ENCODE measurements around the gene MTCP1. TPM values are rescaled to one million over a fixed set of nuclear protein-coding genes. Genes with fewer than 3 reads are reported as not detected.

The MTCP1 gene
- total RNA-seq, 1 experiment from 2014 or later = 49.5 TPM

- ATAC-seq = peak; percentile 97
- CTCF ChIA-PET = interaction anchor here (0.9 to 2.5 kb wide), 2 partner anchors 69 to 139 kb away, joined by 5 to 12 read pairs; no protein-coding TSS in a partner anchor
- in situ Hi-C loops (cut with HindIII; ENCODE audit: low pct_unique_long_range_greater_than_20kb, low sequenced_read_pairs) = no loop called here
- BruUV-seq (replicated peaks) = no TSS peak
- POLR2A ChIA-PET = interaction anchor here (0.9 kb wide), 1 partner anchor 31 kb away, joined by 15 read pairs; the partner anchor contains the start of gene FUNDC2
- peak overlapping the region; percentile 15 to 49 for H3K4me3 ChIP-seq (ENCODE audit: low read depth in 2 of 2, low read length in 2 of 2)
- H3K4me1 ChIP-seq (ENCODE audit: control insufficient read depth, insufficient read depth, low read length) = peaks cover 7% of the 10 kb centered on the region
- H3K27ac ChIP-seq (ENCODE audit: low read length) = 0 out of 2 replicates have a peak overlapping the region, but pooled peaks have one; percentile 29
- H3K9me3 ChIP-seq (ENCODE audit: control insufficient read depth, insufficient read depth, low read depth, low read length) = no peaks in the 10 kb centered on the region
- intact Hi-C loops (cut with micrococcal nuclease; ENCODE audit: unreplicated experiment) = loop anchor here (2.0 kb wide), 2 partner anchors 70 to 138 kb away; no protein-coding TSS in a partner anchor
- no peaks in the 10 kb centered on the region for H3K27me3 ChIP-seq (ENCODE audit: control insufficient read depth, insufficient read depth, low read length)
- TF ChIP-seq, protein P1, sequence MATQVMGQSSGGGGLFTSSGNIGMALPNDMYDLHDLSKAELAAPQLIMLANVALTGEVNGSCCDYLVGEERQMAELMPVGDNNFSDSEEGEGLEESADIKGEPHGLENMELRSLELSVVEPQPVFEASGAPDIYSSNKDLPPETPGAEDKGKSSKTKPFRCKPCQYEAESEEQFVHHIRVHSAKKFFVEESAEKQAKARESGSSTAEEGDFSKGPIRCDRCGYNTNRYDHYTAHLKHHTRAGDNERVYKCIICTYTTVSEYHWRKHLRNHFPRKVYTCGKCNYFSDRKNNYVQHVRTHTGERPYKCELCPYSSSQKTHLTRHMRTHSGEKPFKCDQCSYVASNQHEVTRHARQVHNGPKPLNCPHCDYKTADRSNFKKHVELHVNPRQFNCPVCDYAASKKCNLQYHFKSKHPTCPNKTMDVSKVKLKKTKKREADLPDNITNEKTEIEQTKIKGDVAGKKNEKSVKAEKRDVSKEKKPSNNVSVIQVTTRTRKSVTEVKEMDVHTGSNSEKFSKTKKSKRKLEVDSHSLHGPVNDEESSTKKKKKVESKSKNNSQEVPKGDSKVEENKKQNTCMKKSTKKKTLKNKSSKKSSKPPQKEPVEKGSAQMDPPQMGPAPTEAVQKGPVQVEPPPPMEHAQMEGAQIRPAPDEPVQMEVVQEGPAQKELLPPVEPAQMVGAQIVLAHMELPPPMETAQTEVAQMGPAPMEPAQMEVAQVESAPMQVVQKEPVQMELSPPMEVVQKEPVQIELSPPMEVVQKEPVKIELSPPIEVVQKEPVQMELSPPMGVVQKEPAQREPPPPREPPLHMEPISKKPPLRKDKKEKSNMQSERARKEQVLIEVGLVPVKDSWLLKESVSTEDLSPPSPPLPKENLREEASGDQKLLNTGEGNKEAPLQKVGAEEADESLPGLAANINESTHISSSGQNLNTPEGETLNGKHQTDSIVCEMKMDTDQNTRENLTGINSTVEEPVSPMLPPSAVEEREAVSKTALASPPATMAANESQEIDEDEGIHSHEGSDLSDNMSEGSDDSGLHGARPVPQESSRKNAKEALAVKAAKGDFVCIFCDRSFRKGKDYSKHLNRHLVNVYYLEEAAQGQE (IDR thresholded peaks at IDR 0.05; ENCODE audit: insufficient read depth in 1 of 2, low read depth in 2 of 2, low read length in 1 of 2) = peak; percentile 56 to 79
- TF ChIP-seq, protein P2, sequence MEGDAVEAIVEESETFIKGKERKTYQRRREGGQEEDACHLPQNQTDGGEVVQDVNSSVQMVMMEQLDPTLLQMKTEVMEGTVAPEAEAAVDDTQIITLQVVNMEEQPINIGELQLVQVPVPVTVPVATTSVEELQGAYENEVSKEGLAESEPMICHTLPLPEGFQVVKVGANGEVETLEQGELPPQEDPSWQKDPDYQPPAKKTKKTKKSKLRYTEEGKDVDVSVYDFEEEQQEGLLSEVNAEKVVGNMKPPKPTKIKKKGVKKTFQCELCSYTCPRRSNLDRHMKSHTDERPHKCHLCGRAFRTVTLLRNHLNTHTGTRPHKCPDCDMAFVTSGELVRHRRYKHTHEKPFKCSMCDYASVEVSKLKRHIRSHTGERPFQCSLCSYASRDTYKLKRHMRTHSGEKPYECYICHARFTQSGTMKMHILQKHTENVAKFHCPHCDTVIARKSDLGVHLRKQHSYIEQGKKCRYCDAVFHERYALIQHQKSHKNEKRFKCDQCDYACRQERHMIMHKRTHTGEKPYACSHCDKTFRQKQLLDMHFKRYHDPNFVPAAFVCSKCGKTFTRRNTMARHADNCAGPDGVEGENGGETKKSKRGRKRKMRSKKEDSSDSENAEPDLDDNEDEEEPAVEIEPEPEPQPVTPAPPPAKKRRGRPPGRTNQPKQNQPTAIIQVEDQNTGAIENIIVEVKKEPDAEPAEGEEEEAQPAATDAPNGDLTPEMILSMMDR (IDR thresholded peaks at IDR 0.05) = peak; percentile 87
- TF ChIP-seq SIN3A (IDR thresholded peaks at IDR 0.05; ENCODE audit: borderline replicate concordance, insufficient read depth, low read depth, low read length) = no peak
- peaks cover 5% of the 10 kb centered on the region; the same call in 1 of the 2 replicates for H3K36me3 ChIP-seq (ENCODE audit: control insufficient read depth, insufficient read depth, low read length)
- no peak for DNase-seq (ENCODE audit: low read depth, low spot score)
Measured at GRCh38 chrX:155056877-155057792, 13.8 kb downstream of the MTCP1 start.

- TF ChIP-seq TCF7L2 (IDR thresholded peaks at IDR 0.05; ENCODE audit: low read depth, low read length) = no peak
- no peak for TF ChIP-seq SIN3A (IDR thresholded peaks at IDR 0.05; ENCODE audit: borderline replicate concordance, insufficient read depth, low read depth, low read length)
- no peak for TF ChIP-seq POLR2AphosphoS5 (IDR thresholded peaks at IDR 0.05; ENCODE audit: low read depth, low read length)
- TF ChIP-seq, protein P2 (IDR thresholded peaks at IDR 0.05) = no peak
- TF ChIP-seq, protein P1 (IDR thresholded peaks at IDR 0.05; ENCODE audit: insufficient read depth in 1 of 2, low read depth in 2 of 2, low read length in 1 of 2) = no peak
- ATAC-seq (no peak), DNase-seq (ENCODE audit: low read depth, low spot score) (no peak)
- H3K27ac ChIP-seq (ENCODE audit: low read length) = no peak overlapping the region
- CTCF ChIA-PET = interaction anchor here (0.9 to 2.5 kb wide), 2 partner anchors 68 to 138 kb away, joined by 5 to 12 read pairs; no protein-coding TSS in a partner anchor
- POLR2A ChIA-PET = interaction anchor here (0.9 kb wide), 1 partner anchor 30 kb away, joined by 15 read pairs; the partner anchor contains the start of gene FUNDC2
- peaks cover 5% of the 10 kb centered on the region; the same call in 1 of the 2 replicates for H3K36me3 ChIP-seq (ENCODE audit: control insufficient read depth, insufficient read depth, low read length)
- peaks cover 7% of the 10 kb centered on the region for H3K4me1 ChIP-seq (ENCODE audit: control insufficient read depth, insufficient read depth, low read length)
- in situ Hi-C loops (cut with HindIII; ENCODE audit: low pct_unique_long_range_greater_than_20kb, low sequenced_read_pairs) = no loop called here
- H3K27me3 ChIP-seq (ENCODE audit: control insufficient read depth, insufficient read depth, low read length) = no peaks in the 10 kb centered on the region
- no peaks in the 10 kb centered on the region for H3K9me3 ChIP-seq (ENCODE audit: control insufficient read depth, insufficient read depth, low read depth, low read length)
- no TSS peak for BruUV-seq (replicated peaks)
- H3K4me3 ChIP-seq (ENCODE audit: low read depth in 2 of 2, low read length in 2 of 2) = no peak overlapping the region
- intact Hi-C loops (cut with micrococcal nuclease; ENCODE audit: unreplicated experiment) = loop anchor here (2.0 kb wide), 2 partner anchors 70 to 138 kb away; no protein-coding TSS in a partner anchor
Measured at GRCh38 chrX:155056471-155056870, 14.5 kb downstream of the MTCP1 start.

Measured in Panc1 (cell line).